A673 (cell line): ENCODE results near the gene CLIC6. TPM values are rescaled to one million over a fixed set of nuclear protein-coding genes. Genes with fewer than 3 reads are reported as not detected.

Source experiments
- BruUV-seq: library from RNA; stranded (reverse); fragments of 400-500 nt; replicated peaks from 2 replicates; lab custom pipeline; 2021; lab: Mats Ljungman, UMichigan
- CTCF ChIA-PET: fragments of 300-600 bp; sonication (Branson Sonifier 250); formaldehyde crosslinking; loops from one replicate; lab custom pipeline; 2022; ENCODE audit warnings: antibody characterized with exemption; lab: Charles Lee
- POLR2A ChIA-PET: fragments of 300-600 bp; sonication (Branson Sonifier 250); formaldehyde crosslinking; loops from one replicate; lab custom pipeline; 2022; ENCODE audit warnings: antibody characterized with exemption; ENCODE audit not compliant: low non-redundant PET; lab: Charles Lee
- DNase-seq: peaks from one replicate; pipeline ENCODE4 v3.0.0-alpha.2; 2015; ENCODE audit warnings: low spot score
- H3K27ac ChIP-seq: fragments of 200-600 bp; sonication (generic); 2 replicates; pipeline ENCODE4 v1.5.1; 2016; ENCODE audit warnings: mixed run types, low read depth, mild to moderate bottlenecking, mixed read lengths, antibody characterized with exemption, low read length; ENCODE audit not compliant: poor library complexity, severe bottlenecking
- H3K27me3 ChIP-seq: fragments of 200-600 bp; sonication (generic); replicated peaks from 2 replicates; pipeline ENCODE4 v1.6.1; 2017; ENCODE audit warnings: mixed run types, low read depth, mild to moderate bottlenecking, mixed read lengths, antibody characterized with exemption, low read length; ENCODE audit not compliant: insufficient read depth, poor library complexity
- H3K36me3 ChIP-seq: fragments of 200-600 bp; sonication (generic); 2 replicates; pipeline ENCODE4 v1.6.1; 2016; ENCODE audit warnings: mixed run types, mild to moderate bottlenecking, mixed read lengths, antibody characterized with exemption, low read length; ENCODE audit not compliant: insufficient read depth, poor library complexity, severe bottlenecking
- H3K4me1 ChIP-seq: fragments of 200-600 bp; sonication (generic); 2 replicates; pipeline ENCODE4 v1.6.1; 2017; ENCODE audit warnings: mixed run types, mild to moderate bottlenecking, mixed read lengths, antibody characterized with exemption, low read length; ENCODE audit not compliant: insufficient read depth, poor library complexity, severe bottlenecking
- H3K4me3 ChIP-seq: fragments of 200-600 bp; sonication (generic); 2 replicates; pipeline ENCODE4 v1.5.1; 2016; ENCODE audit warnings: low read depth, mixed run types, mild to moderate bottlenecking, mixed read lengths, low read length; ENCODE audit not compliant: poor library complexity, severe bottlenecking
- H3K9me3 ChIP-seq: fragments of 200-600 bp; sonication (generic); 2 replicates; pipeline ENCODE4 v1.6.1; 2016; ENCODE audit warnings: mixed run types, low read depth, mild to moderate bottlenecking, mixed read lengths, antibody characterized with exemption, low read length; ENCODE audit not compliant: poor library complexity, severe bottlenecking
- EZH2 ChIP-seq: fragments of 200-600 bp; sonication (generic); IDR thresholded peaks from 2 replicates; pipeline ENCODE4 v1.6.1; 2017; ENCODE audit warnings: borderline replicate concordance, low read depth, mild to moderate bottlenecking, mixed read lengths, antibody characterized with exemption, low read length; ENCODE audit not compliant: poor library complexity, severe bottlenecking
- intact Hi-C: fragments of 100-400 bp; cut with micrococcal nuclease; formaldehyde crosslinking; loops from one replicate; pipeline ENCODE4 v1.10.0; 2022; ENCODE audit not compliant: unreplicated experiment
- total RNA-seq: library from RNA; stranded (reverse); gene quantifications from 2 replicates; pipeline ENCODE4 v1.2.3, GENCODE V29; 2021
- TF ChIP-seq, protein P1 (sequence below): fragments of 300-800, 200-600 bp; sonication (generic); conservative IDR thresholded peaks from 2 replicates; pipeline ENCODE4 v1.5.1; 2017; ENCODE audit warnings: low read depth, mild to moderate bottlenecking, antibody characterized with exemption, low read length, moderate library complexity, mixed read lengths

The CLIC6 gene
- total RNA-seq, 1 experiment from 2014 or later, result not detected

DNA sequence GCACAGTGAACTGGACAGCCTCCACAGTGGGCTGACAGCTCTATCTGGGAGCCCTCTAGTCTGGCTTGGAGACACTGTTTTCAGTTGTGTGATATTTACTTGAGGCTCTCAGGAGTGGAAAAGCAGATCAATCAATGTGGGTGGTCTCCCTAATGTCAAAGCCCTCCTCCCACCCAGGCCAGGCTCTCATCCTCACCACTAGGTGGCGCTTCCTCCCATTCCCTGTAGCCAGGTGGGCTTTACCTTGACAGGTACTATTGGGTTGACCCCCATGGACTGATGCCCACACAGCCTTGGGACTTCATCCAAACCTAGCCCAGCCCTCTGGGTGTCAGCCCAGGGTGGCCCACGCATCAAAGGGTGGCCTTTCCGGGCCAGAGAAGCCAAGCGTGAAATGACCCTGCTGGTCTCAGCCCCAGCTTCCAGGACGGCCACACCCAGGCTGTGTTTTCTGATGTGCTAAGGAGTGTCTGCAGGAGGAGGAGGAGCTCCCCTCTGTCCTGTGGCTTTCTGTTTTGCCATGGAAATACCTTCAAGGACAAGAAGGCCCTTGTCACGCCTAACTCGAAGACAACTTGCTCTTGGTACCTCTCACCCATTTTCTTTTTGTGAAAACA, 54.0 kb downstream of the CLIC6 start:
- CTCF ChIA-PET, result no interaction called here
- H3K27ac ChIP-seq, result no peak overlapping the region
- POLR2A ChIA-PET, result interaction anchor here (0.5 kb wide), 1 partner anchor 1306 kb away, joined by 3 read pairs; no protein-coding TSS in a partner anchor
- H3K9me3 ChIP-seq, result no peaks in the 10 kb centered on the region
- no peak for TF ChIP-seq EZH2
- TF ChIP-seq, protein P1, sequence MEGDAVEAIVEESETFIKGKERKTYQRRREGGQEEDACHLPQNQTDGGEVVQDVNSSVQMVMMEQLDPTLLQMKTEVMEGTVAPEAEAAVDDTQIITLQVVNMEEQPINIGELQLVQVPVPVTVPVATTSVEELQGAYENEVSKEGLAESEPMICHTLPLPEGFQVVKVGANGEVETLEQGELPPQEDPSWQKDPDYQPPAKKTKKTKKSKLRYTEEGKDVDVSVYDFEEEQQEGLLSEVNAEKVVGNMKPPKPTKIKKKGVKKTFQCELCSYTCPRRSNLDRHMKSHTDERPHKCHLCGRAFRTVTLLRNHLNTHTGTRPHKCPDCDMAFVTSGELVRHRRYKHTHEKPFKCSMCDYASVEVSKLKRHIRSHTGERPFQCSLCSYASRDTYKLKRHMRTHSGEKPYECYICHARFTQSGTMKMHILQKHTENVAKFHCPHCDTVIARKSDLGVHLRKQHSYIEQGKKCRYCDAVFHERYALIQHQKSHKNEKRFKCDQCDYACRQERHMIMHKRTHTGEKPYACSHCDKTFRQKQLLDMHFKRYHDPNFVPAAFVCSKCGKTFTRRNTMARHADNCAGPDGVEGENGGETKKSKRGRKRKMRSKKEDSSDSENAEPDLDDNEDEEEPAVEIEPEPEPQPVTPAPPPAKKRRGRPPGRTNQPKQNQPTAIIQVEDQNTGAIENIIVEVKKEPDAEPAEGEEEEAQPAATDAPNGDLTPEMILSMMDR, result peak; percentile 83
- intact Hi-C loops, result no loop called here
- peak; percentile 22 for DNase-seq
- no peaks in the 10 kb centered on the region for H3K27me3 ChIP-seq
- H3K4me3 ChIP-seq, result no peak overlapping the region
- no peaks in the 10 kb centered on the region for H3K36me3 ChIP-seq
- H3K4me1 ChIP-seq, result no peaks in the 10 kb centered on the region
- no TSS peak for BruUV-seq

DNA sequence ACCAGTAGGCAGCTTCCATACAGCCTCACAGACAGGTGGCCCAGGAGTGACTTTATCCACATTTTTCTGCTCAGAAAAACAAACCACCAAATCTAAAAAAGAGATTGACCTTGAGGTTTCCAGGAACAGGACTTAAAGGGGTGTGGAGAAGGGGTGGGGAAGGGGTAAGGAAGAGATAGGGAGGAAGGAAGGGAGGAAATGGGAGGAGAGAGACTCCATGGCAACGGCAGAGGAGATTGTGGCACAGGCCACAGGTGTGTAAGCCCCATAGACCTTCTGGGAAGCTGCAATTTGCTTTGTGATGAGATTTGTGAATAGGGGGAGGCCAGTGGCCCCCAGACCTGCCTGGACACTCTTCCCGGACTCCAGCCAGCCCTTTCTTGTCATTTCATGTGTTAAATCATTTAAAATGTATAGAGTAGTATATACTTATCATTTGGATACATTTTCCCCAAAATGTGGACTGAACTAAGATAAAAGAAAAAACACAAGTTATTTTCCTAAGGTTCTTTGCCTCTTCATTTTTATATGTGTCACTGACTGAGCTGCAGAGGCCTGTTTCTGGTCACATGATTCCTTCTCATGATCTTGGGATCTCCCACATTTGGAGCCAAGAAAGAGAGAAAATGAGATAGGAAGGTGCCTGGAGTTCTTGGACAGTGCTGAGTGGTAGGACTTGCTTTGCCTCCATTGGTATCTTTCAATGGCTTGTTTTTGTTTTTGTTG, 55.5 kb downstream of the CLIC6 start:
- Histone ChIP-seq H3K4me3 (no peak overlapping the region), H3K36me3 (no peaks in the 10 kb centered on the region), H3K27ac (no peak overlapping the region), H3K27me3 (no peaks in the 10 kb centered on the region), H3K9me3 (no peaks in the 10 kb centered on the region), H3K4me1 (no peaks in the 10 kb centered on the region)
- no TSS peak for BruUV-seq
- POLR2A ChIA-PET, result no interaction called here
- DNase-seq, result no peak
- intact Hi-C loops, result no loop called here
- TF ChIP-seq EZH2, result no peak
- TF ChIP-seq, protein P1, result no peak
- CTCF ChIA-PET, result no interaction called here

DNA sequence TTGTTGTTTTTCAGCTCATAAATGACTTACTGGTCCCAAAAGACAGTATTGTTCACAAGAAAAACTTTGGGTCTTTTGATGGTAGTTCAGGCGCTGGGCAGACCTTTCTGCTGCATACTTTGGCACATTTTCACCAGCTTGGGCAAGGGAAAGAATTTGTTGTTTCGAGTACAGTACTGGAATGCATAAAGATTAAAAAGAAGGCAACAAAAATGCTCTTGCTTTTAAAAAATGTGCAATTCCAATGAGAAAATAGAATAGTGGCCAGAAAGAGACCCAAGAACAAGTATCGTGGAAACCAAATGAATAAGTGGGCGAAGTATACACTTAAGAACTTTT, 56.0 kb downstream of the CLIC6 start:
- ChIA-PET CTCF (no interaction called here), POLR2A (no interaction called here)
- TF ChIP-seq EZH2, result no peak
- TF ChIP-seq, protein P1, result no peak
- Histone ChIP-seq H3K4me1 (no peaks in the 10 kb centered on the region), H3K4me3 (no peak overlapping the region), H3K27me3 (no peaks in the 10 kb centered on the region), H3K9me3 (no peaks in the 10 kb centered on the region), H3K36me3 (no peaks in the 10 kb centered on the region), H3K27ac (no peak overlapping the region)
- DNase-seq, result no peak
- no TSS peak for BruUV-seq
- intact Hi-C loops, result no loop called here
